H1 (cell line): ENCODE measurements around the gene GFI1B. TPM values are rescaled to one million over a fixed set of nuclear protein-coding genes. Genes with fewer than 3 reads are reported as not detected.
A peak's percentile ranks its signal among the peaks of the same experiment; 100 is the strongest.

Source experiments
- CTCF ChIA-PET: fragments of 300-600 bp; sonication (Branson Sonifier 250); formaldehyde crosslinking; loops from one replicate; lab custom pipeline; 2021; ENCODE audit not compliant: partially characterized antibody; lab: Charles Lee
- POLR2A ChIA-PET: fragments of 300-600 bp; sonication (Branson Sonifier 250); formaldehyde crosslinking; loops from one replicate; lab custom pipeline; 2021; ENCODE audit warnings: inconsistent platforms; ENCODE audit not compliant: partially characterized antibody; lab: Charles Lee
- DNase-seq, 2 experiments: peaks; one replicate each; pipeline versions ENCODE4 v3.0.0 to v3.0.0-alpha.2; 2010 to 2022; ENCODE audit warnings: low spot score in 2 of 2, low read depth in 1 of 2, mixed read lengths in 1 of 2
- FAIRE-seq: peaks from 2 replicates; lab custom pipeline; 2011; peaks lifted over from hg19 to GRCh38; lab: Jason Lieb, UNC
- H2AFZ ChIP-seq: 2 replicates; pipeline ENCODE4 v1.8.1; 2012; ENCODE audit warnings: low read length, inconsistent platforms
- H2AK5ac ChIP-seq: 2 replicates; pipeline ENCODE4 v1.6.1; 2013; ENCODE audit warnings: low read depth, low read length
- H2BK120ac ChIP-seq: replicated peaks from 2 replicates; pipeline ENCODE3; 2013; ENCODE audit warnings: low read depth, low read length, inconsistent platforms
- H2BK12ac ChIP-seq: 2 replicates; pipeline ENCODE4 v1.6.1; 2013; ENCODE audit warnings: low read depth, low read length
- H2BK15ac ChIP-seq: 2 replicates; pipeline ENCODE4 v1.6.1; 2013; ENCODE audit warnings: low read length
- H2BK20ac ChIP-seq: 2 replicates; pipeline ENCODE4 v1.6.1; 2013; ENCODE audit warnings: low read length
- H2BK5ac ChIP-seq: 2 replicates; pipeline ENCODE4 v1.6.1; 2013; ENCODE audit warnings: low read depth, low read length
- H3K14ac ChIP-seq: 2 replicates; pipeline ENCODE4 v1.6.1; 2013; ENCODE audit warnings: inconsistent platforms; ENCODE audit not compliant: insufficient read length
- H3K18ac ChIP-seq: 2 replicates; pipeline ENCODE4 v1.6.1; 2013; ENCODE audit warnings: low read length; ENCODE audit errors: extremely low read depth
- H3K23ac ChIP-seq: 2 replicates; pipeline ENCODE4 v1.6.1; 2013; ENCODE audit warnings: inconsistent platforms; ENCODE audit not compliant: insufficient read length
- H3K23me2 ChIP-seq: 2 replicates; pipeline ENCODE4 v1.6.1; 2013; ENCODE audit warnings: low read depth, low read length
- H3K27ac ChIP-seq: 2 replicates; pipeline ENCODE4 v1.6.1; 2011; ENCODE audit warnings: low read depth, low read length, inconsistent platforms
- H3K27me3 ChIP-seq, 4 experiments: replicated peaks in 1 of 4; 1 replicate in 1 of 4; 2 replicates in 3 of 4; pipeline versions ENCODE4 v1.6.1 to v1.8.1; 2011 to 2013; ENCODE audit warnings: low read length in 3 of 4, mild to moderate bottlenecking in 3 of 4, inconsistent platforms in 2 of 4, mixed read lengths in 2 of 4, moderate library complexity in 1 of 4; ENCODE audit not compliant: control insufficient read depth in 3 of 4, insufficient read depth in 3 of 4; ENCODE audit errors: extremely low read depth in 1 of 4
- H3K36me3 ChIP-seq, 4 experiments: 2 replicates each; pipeline versions ENCODE4 v1.6.1 to v1.8.1; 2011 to 2013; ENCODE audit warnings: mild to moderate bottlenecking in 4 of 4, low read length in 3 of 4, moderate library complexity in 2 of 4, control low read depth in 1 of 4, inconsistent platforms in 1 of 4; ENCODE audit not compliant: insufficient read depth in 4 of 4, control insufficient read depth in 2 of 4
- H3K4ac ChIP-seq: replicated peaks from 2 replicates; pipeline ENCODE3; 2013; ENCODE audit warnings: low read length, low read depth, mixed read lengths, inconsistent platforms; ENCODE audit not compliant: insufficient read length
- H3K4me1 ChIP-seq, 4 experiments: replicated peaks in 1 of 4; 1 replicate in 1 of 4; 2 replicates in 3 of 4; pipeline versions ENCODE4 v1.6.1 to v1.8.1; 2011 to 2013; ENCODE audit warnings: low read length in 3 of 4, inconsistent platforms in 2 of 4, mixed read lengths in 1 of 4; ENCODE audit not compliant: insufficient read depth in 4 of 4, control insufficient read depth in 3 of 4
- H3K4me2 ChIP-seq, 2 experiments: 2 replicates each; pipeline versions ENCODE4 v1.6.1 to v1.8.1; 2011 to 2013; ENCODE audit warnings: low read depth in 2 of 2, low read length in 2 of 2, control low read depth in 1 of 2, inconsistent platforms in 1 of 2, mild to moderate bottlenecking in 1 of 2; ENCODE audit not compliant: insufficient read depth in 1 of 2
- H3K4me3 ChIP-seq, 4 experiments: fragments of 200-600, 300-600 bp in 1 of 4; sonication (generic), shearing (Covaris generic), sonication (Bioruptor Twin) in 1 of 4; 2 replicates each; pipeline versions ENCODE4 v1.5.1 to v1.8.1; 2011 to 2016; ENCODE audit warnings: low read length in 4 of 4, low read depth in 3 of 4, control low read depth in 2 of 4, inconsistent platforms in 2 of 4, mild to moderate bottlenecking in 2 of 4, mixed read lengths in 1 of 4, moderate library complexity in 1 of 4; ENCODE audit not compliant: insufficient read depth in 2 of 4; ENCODE audit errors: extremely low read depth in 1 of 4
- H3K56ac ChIP-seq: replicated peaks from 2 replicates; pipeline ENCODE3; 2013; ENCODE audit warnings: low read depth, mild to moderate bottlenecking, mixed read lengths, low read length, inconsistent platforms; ENCODE audit not compliant: insufficient read length
- H3K79me1 ChIP-seq: 2 replicates; pipeline ENCODE4 v1.6.1; 2013; ENCODE audit warnings: low read depth, low read length, control low read depth
- H3K79me2 ChIP-seq, 2 experiments: 2 replicates each; pipeline versions ENCODE4 v1.6.1 to v1.8.1; 2012 to 2013; ENCODE audit warnings: low read length in 2 of 2, mild to moderate bottlenecking in 2 of 2, inconsistent platforms in 1 of 2; ENCODE audit not compliant: insufficient read depth in 2 of 2, control insufficient read depth in 1 of 2
- H3K9ac ChIP-seq, 4 experiments: replicated peaks in 1 of 4; 1 replicate in 1 of 4; 2 replicates in 3 of 4; pipeline versions ENCODE4 v1.6.1 to v1.8.1; 2011 to 2013; ENCODE audit warnings: low read depth in 3 of 4, low read length in 3 of 4, control low read depth in 2 of 4, mild to moderate bottlenecking in 2 of 4, moderate library complexity in 2 of 4, inconsistent platforms in 1 of 4; ENCODE audit errors: extremely low read depth in 1 of 4
- H3K9me3 ChIP-seq, 2 experiments: 2 replicates each; pipeline versions ENCODE4 v1.6.1 to v1.8.1; 2012 to 2013; ENCODE audit warnings: mild to moderate bottlenecking in 2 of 2, moderate library complexity in 2 of 2, control low read depth in 1 of 2, inconsistent platforms in 1 of 2, low read depth in 1 of 2, low read length in 1 of 2, mixed read lengths in 1 of 2; ENCODE audit not compliant: insufficient read depth in 2 of 2
- H4K20me1 ChIP-seq, 2 experiments: replicated peaks in 1 of 2; 2 replicates each; pipeline versions ENCODE3 to v1.8.1; 2011 to 2013; ENCODE audit warnings: inconsistent platforms in 2 of 2, low read length in 2 of 2, mild to moderate bottlenecking in 1 of 2; ENCODE audit not compliant: insufficient read depth in 2 of 2, control insufficient read depth in 1 of 2
- H4K5ac ChIP-seq: 2 replicates; pipeline ENCODE4 v1.6.1; 2013; ENCODE audit warnings: low read length, low read depth, mixed read lengths, inconsistent platforms; ENCODE audit not compliant: insufficient read length
- H4K8ac ChIP-seq: 2 replicates; pipeline ENCODE4 v1.8.0; 2013; ENCODE audit warnings: mild to moderate bottlenecking, moderate library complexity, low read length, inconsistent platforms; ENCODE audit not compliant: insufficient read depth; ENCODE audit errors: extremely low read depth
- H4K91ac ChIP-seq: replicated peaks from 2 replicates; pipeline ENCODE3; 2013; ENCODE audit warnings: low read length, mixed read lengths, inconsistent platforms; ENCODE audit not compliant: insufficient read length
- ASH2L ChIP-seq: fragments of 200-600, 300-600 bp; sonication (generic); IDR thresholded peaks from one replicate; pipeline ENCODE4 v1.7.1; 2017; ENCODE audit warnings: low read length
- CTBP2 ChIP-seq: IDR thresholded peaks from 2 replicates; pipeline ENCODE4 v1.7.0; 2011; ENCODE audit warnings: borderline replicate concordance, mild to moderate bottlenecking, moderate library complexity, mixed read lengths, low read length; ENCODE audit not compliant: insufficient read depth, insufficient read length
- CTCF ChIP-seq, 3 experiments: IDR thresholded peaks; 1 replicate in 2 of 3; 2 replicates in 1 of 3; pipeline versions ENCODE4 v1.5.1 to v1.6.1; 2011; ENCODE audit warnings: low read length in 3 of 3, mild to moderate bottlenecking in 3 of 3, inconsistent platforms in 2 of 3, low read depth in 1 of 3, moderate library complexity in 1 of 3; ENCODE audit not compliant: insufficient read depth in 1 of 3; ENCODE audit errors: control extremely low read depth in 1 of 3
- SIRT6 ChIP-seq: IDR thresholded peaks from one replicate; pipeline ENCODE4 v1.7.1; 2012; ENCODE audit warnings: low read length, inconsistent platforms
- SP1 ChIP-seq: IDR thresholded peaks from 2 replicates; pipeline ENCODE4 v1.6.1; 2011; ENCODE audit warnings: low read depth, low read length
- TCF12 ChIP-seq: IDR thresholded peaks from 2 replicates; pipeline ENCODE4 v1.6.1; 2011; ENCODE audit warnings: low read depth, mild to moderate bottlenecking, low read length
- TEAD4 ChIP-seq: IDR thresholded peaks from 2 replicates; pipeline ENCODE4 v1.6.1; 2012; ENCODE audit warnings: low read depth, low read length, inconsistent platforms, mixed read lengths
- WGBS, 2 experiments: shearing (Covaris generic) in 1 of 2; methylation state at CpG; one replicate each; pipeline versions ENCODE4 v1.1.6 to v1.1.7; 2013 to 2015; ENCODE audit warnings: low lambda C conversion rate in 2 of 2, mixed read lengths in 2 of 2, inconsistent platforms in 1 of 2, low coverage in 1 of 2, missing lambda C conversion rate in 1 of 2; ENCODE audit not compliant: insufficient replicate concordance in 2 of 2, insufficient coverage in 1 of 2, insufficient read length in 1 of 2; ENCODE audit errors: extremely low coverage in 1 of 2, missing lambda C conversion rate in 1 of 2; 5-methylcytosine and 5-hydroxymethylcytosine counted together
- polyA plus RNA-seq, 7 experiments: library from polyadenylated mRNA; depleted of rRNA in 3 of 7; stranded (reverse) in 5 of 7; unstranded in 2 of 7; fragments of >200 nt in 5 of 7; fragments of 200-250 nt in 2 of 7; gene quantifications; 1 replicate in 5 of 7; 2 replicates in 1 of 7; 4 replicates in 1 of 7; pipeline versions ENCODE4 v1.2.1 to v1.2.3, GENCODE V29; 2011 to 2013; ENCODE audit warnings: missing spikeins in 2 of 7, mixed read lengths in 2 of 7
- total RNA-seq: library from RNA; stranded (reverse); fragmentation: NEBNext Ultra II Directional; extraction: Animal tissue kit (Norgen Biotek cat#: 25700); gene quantifications from 2 replicates; pipeline ENCODE4 v1.2.1, GENCODE V29; 2021

GFI1B gene
- total and polyA plus RNA-seq, 2 of the 8 experiments (the other 6 are each of a cell fraction or from before 2014, with no cell fraction given): 0.09 to 0.11 TPM

- POLR2A ChIA-PET: interaction anchor here (0.6 to 0.7 kb wide), 2 partner anchors 23 to 48 kb away, joined by 3 to 4 read pairs; no protein-coding TSS in a partner anchor
- H3K14ac ChIP-seq: no peak overlapping the region
- H2AFZ ChIP-seq: peak overlapping the region; percentile 35; the same call in 1 of the 2 replicates
- no peak for TF ChIP-seq SIRT6
- no peak for TF ChIP-seq SP1
- no peak for TF ChIP-seq CTBP2
- TF ChIP-seq CTCF (IDR thresholded peaks at IDR 0.05; ENCODE audit: control extremely low read depth in 1 of 3, insufficient read depth in 1 of 3, low read depth in 1 of 3, low read length in 3 of 3): no peak
- TF ChIP-seq ASH2L: no peak
- no peak for TF ChIP-seq TEAD4
- TF ChIP-seq TCF12: no peak
- TF ChIP-seq, all 59 proteins: peak for 0
- no peaks in the 10 kb centered on the region for H3K9me3 ChIP-seq
- H3K36me3 ChIP-seq: no peaks in the 10 kb centered on the region
- no peak overlapping the region for H2AK5ac ChIP-seq
- 80% methylated on average over 17 of the region's 18 CpGs; no CpG with 5 or more reads in 1 of the 2 experiments for WGBS, 2 experiments
- no peak overlapping the region for H2BK120ac ChIP-seq
- no peak overlapping the region for H3K27ac ChIP-seq
- H2BK20ac ChIP-seq: no peak overlapping the region
- H3K4me1 ChIP-seq: peaks cover 0 to 7% (median 5%) of the 10 kb centered on the region in 4 experiments; a peak in 6 of 7 replicates
- H4K8ac ChIP-seq: no peak overlapping the region; the same call in 1 of the 2 replicates
- H4K5ac ChIP-seq: no peak overlapping the region
- no peak overlapping the region for H3K4me3 ChIP-seq
- H3K56ac ChIP-seq: no peak overlapping the region
- H3K27me3 ChIP-seq: no peaks in the 10 kb centered on the region
- no peak overlapping the region for H3K4ac ChIP-seq
- no peak for DNase-seq
- H3K9ac ChIP-seq: no peak overlapping the region
- peaks cover 6% of the 10 kb centered on the region; the same call in 1 of the 2 replicates for H3K23me2 ChIP-seq
- no peaks in the 10 kb centered on the region for H4K20me1 ChIP-seq
- H3K18ac ChIP-seq: no peak overlapping the region
- no peak overlapping the region for H4K91ac ChIP-seq
- H3K79me1 ChIP-seq: no peaks in the 10 kb centered on the region; the same call in 1 of the 2 replicates
- H2BK5ac ChIP-seq: no peak overlapping the region
- no peak for FAIRE-seq
- no peak overlapping the region for H3K4me2 ChIP-seq
- peaks cover 1 to 5% of the 10 kb centered on the region in 2 experiments for H3K79me2 ChIP-seq
- no peak overlapping the region for H2BK15ac ChIP-seq
- H3K23ac ChIP-seq: no peak overlapping the region
- H2BK12ac ChIP-seq: peak overlapping the region; percentile 3; the same call in 1 of the 2 replicates
- CTCF ChIA-PET: interaction anchor here (0.5 to 0.6 kb wide), 2 partner anchors 24 to 254 kb away, joined by 3 read pairs; no protein-coding TSS in a partner anchor
Observed at GRCh38 chr9:132948482-132949050, 29.9 kb upstream of the GFI1B start.
